ENCODE data around the gene GCSAM. TPM values are rescaled to one million over a fixed set of nuclear protein-coding genes. Genes with fewer than 3 reads are reported as not detected.

GCSAM gene
- total and polyA plus RNA-seq, 2 donors (not counting 1 experiment from before 2014, with no cell fraction given), result 14.9 to 24.6 TPM

DNA sequence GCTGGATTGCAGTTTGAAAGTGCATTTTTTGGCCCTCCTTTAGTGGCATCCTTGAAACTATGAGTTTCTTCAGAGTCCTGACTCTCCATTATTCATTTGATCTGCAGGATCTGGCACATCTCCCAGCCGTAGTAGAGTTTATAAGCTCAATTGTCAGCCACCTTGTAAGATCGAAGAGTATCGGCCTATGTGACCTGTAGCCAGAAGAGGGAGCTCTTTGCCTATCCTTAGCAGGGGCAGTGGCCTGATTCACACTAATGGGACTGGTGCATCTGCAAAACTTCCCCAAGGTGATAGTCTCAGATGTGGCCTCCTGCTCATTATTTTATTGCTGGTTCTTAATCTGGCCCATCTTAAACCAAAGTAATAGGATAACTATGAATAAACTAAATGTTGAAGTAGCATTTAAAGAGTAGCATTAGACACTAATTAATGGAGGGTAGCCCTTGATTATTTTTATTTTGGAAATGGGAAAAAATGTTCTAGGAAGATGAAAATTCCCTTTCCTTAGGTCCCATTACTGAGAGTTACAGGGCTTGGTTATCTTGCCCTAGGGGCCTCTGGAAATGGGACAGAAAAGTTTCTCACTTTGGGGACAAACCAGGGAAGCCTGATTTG, 21.2 kb downstream of the GCSAM start:
- H3K27me3 Mint-ChIP-seq, result no peaks in the 10 kb centered on the region
- Histone ChIP-seq H3K4me2 (replicated peaks; ENCODE audit: low read depth, low read length, poor library complexity, severe bottlenecking) (no peak overlapping the region), H2AFZ (ENCODE audit: insufficient read depth, low read depth, low read length, poor library complexity, severe bottlenecking) (peak overlapping the region; percentile 43), H4K20me1 (ENCODE audit: control insufficient read depth, insufficient read depth, low read length, poor library complexity, severe bottlenecking) (no peaks in the 10 kb centered on the region), H3K9me3 (ENCODE audit: control extremely low read depth in 1 of 3, control insufficient read depth in 2 of 3, insufficient read depth in 1 of 3, low read length in 2 of 3) (no peaks in the 10 kb centered on the region), H3K27ac (ENCODE audit: low read length in 2 of 2) (no peak overlapping the region), H3K79me2 (ENCODE audit: control insufficient read depth, insufficient read depth, low read length) (no peaks in the 10 kb centered on the region), H3K4me3 (ENCODE audit: control extremely low read depth in 1 of 5, extremely low read depth in 1 of 5, insufficient read depth in 1 of 5, low read depth in 2 of 5, low read length in 4 of 5) (no peak overlapping the region), H3K4me1 (ENCODE audit: control insufficient read depth in 2 of 2, insufficient read depth in 2 of 2, low read length in 2 of 2) (peaks cover 42 to 47% of the 10 kb centered on the region in 2 donors), H3K27me3 (replicated peaks in 1 of 4; ENCODE audit: control extremely low read depth in 1 of 4, control insufficient read depth in 3 of 4, insufficient read depth in 4 of 4, low read length in 3 of 4) (no peaks in the 10 kb centered on the region), H3K9ac (ENCODE audit: low read length) (no peak overlapping the region), H3K36me3 (replicated peaks in 1 of 2; ENCODE audit: control extremely low read depth in 1 of 2, control insufficient read depth in 1 of 2, extremely low read depth in 1 of 2, insufficient read depth in 2 of 2, low read length in 1 of 2) (no peaks in the 10 kb centered on the region)
- TF ChIP-seq, protein P1, sequence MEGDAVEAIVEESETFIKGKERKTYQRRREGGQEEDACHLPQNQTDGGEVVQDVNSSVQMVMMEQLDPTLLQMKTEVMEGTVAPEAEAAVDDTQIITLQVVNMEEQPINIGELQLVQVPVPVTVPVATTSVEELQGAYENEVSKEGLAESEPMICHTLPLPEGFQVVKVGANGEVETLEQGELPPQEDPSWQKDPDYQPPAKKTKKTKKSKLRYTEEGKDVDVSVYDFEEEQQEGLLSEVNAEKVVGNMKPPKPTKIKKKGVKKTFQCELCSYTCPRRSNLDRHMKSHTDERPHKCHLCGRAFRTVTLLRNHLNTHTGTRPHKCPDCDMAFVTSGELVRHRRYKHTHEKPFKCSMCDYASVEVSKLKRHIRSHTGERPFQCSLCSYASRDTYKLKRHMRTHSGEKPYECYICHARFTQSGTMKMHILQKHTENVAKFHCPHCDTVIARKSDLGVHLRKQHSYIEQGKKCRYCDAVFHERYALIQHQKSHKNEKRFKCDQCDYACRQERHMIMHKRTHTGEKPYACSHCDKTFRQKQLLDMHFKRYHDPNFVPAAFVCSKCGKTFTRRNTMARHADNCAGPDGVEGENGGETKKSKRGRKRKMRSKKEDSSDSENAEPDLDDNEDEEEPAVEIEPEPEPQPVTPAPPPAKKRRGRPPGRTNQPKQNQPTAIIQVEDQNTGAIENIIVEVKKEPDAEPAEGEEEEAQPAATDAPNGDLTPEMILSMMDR (IDR thresholded peaks at IDR 0.05), result peak; percentile 92
- TF ChIP-seq EZH2 (IDR thresholded peaks at IDR 0.05; ENCODE audit: borderline replicate concordance, insufficient read depth, low read depth, low read length, poor library complexity, severe bottlenecking), result no peak
- ChIA-PET POLR2A (interaction anchor here (0.6 to 0.7 kb wide), 2 partner anchors 220 to 387 kb away, joined by 3 read pairs; no protein-coding TSS in a partner anchor), CTCF (interaction anchor here (0.5 to 4.2 kb wide), 78 partner anchors 10 to 1466 kb away, joined by 3 to 84 read pairs (median 4); partner anchors contain the start of genes ATG3, BTLA, CD200 and CD200R1)
- DNase-seq, result peak; percentile 88
- H3K9me3 Mint-ChIP-seq (ENCODE audit: insufficient read depth), result no peaks in the 10 kb centered on the region
- H3K4me1 Mint-ChIP-seq, result peaks cover 41% of the 10 kb centered on the region
- intact Hi-C loops (cut with micrococcal nuclease), result loop anchor here (1.0 to 5.0 kb wide), 6 partner anchors 55 to 867 kb away; no protein-coding TSS in a partner anchor
- 10% methylated on average over 3 of the region's 3 CpGs for WGBS (ENCODE audit: insufficient coverage)
- ATAC-seq (ENCODE audit: low read depth), result peak; percentile 84
- H3K27ac Mint-ChIP-seq, result no peak overlapping the region
- no peak overlapping the region for H3K4me3 Mint-ChIP-seq

DNA sequence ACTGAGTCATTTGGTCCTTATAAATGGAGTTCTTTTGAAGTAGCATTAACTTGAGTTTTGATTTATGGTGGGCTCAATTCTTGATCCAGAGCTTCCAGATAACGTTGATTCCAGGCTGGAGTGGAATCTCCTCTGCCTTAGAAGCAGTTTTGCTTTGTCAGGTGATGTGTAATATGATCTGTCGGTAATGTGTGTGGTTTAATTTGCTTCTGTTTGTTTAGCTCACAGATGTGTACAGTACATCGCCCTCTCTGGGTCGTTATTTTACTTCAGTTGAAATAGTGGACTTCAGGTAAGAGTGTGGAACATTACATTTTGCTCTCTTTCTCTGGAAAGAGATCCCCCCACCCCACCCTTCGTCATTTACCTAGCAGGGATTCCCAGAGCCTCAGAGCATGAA, 23.7 kb downstream of the GCSAM start:
- Mint-ChIP-seq H3K27me3 (no peaks in the 10 kb centered on the region), H3K4me1 (peaks cover 18% of the 10 kb centered on the region), H3K9me3 (ENCODE audit: insufficient read depth) (no peaks in the 10 kb centered on the region), H3K27ac (no peak overlapping the region), H3K4me3 (no peak overlapping the region)
- Histone ChIP-seq H4K20me1 (ENCODE audit: control insufficient read depth, insufficient read depth, low read length, poor library complexity, severe bottlenecking) (no peaks in the 10 kb centered on the region), H3K27me3 (replicated peaks in 1 of 4; ENCODE audit: control extremely low read depth in 1 of 4, control insufficient read depth in 3 of 4, insufficient read depth in 4 of 4, low read length in 3 of 4) (peaks cover 0 to 4% (median 0%) of the 10 kb centered on the region in 4 experiments), H3K4me3 (ENCODE audit: control extremely low read depth in 1 of 5, extremely low read depth in 1 of 5, insufficient read depth in 1 of 5, low read depth in 2 of 5, low read length in 4 of 5) (no peak overlapping the region), H3K9ac (ENCODE audit: low read length) (no peak overlapping the region), H3K79me2 (ENCODE audit: control insufficient read depth, insufficient read depth, low read length) (no peaks in the 10 kb centered on the region), H3K4me1 (ENCODE audit: control insufficient read depth in 2 of 2, insufficient read depth in 2 of 2, low read length in 2 of 2) (peaks cover 17 to 22% of the 10 kb centered on the region in 2 donors), H3K36me3 (replicated peaks in 1 of 2; ENCODE audit: control extremely low read depth in 1 of 2, control insufficient read depth in 1 of 2, extremely low read depth in 1 of 2, insufficient read depth in 2 of 2, low read length in 1 of 2) (no peaks in the 10 kb centered on the region), H3K27ac (ENCODE audit: low read length in 2 of 2) (no peak overlapping the region), H3K9me3 (ENCODE audit: control extremely low read depth in 1 of 3, control insufficient read depth in 2 of 3, insufficient read depth in 1 of 3, low read length in 2 of 3) (no peaks in the 10 kb centered on the region), H2AFZ (ENCODE audit: insufficient read depth, low read depth, low read length, poor library complexity, severe bottlenecking) (no peak overlapping the region), H3K4me2 (replicated peaks; ENCODE audit: low read depth, low read length, poor library complexity, severe bottlenecking) (no peak overlapping the region)
- intact Hi-C loops (cut with micrococcal nuclease), result no loop called here
- WGBS (ENCODE audit: insufficient coverage), result 71% methylated on average over 1 of the region's 5 CpGs
- ChIA-PET POLR2A (no interaction called here), CTCF (interaction anchor here (1.0 to 4.2 kb wide), 7 partner anchors 9 to 410 kb away, joined by 3 to 84 read pairs (median 50); partner anchors contain the start of genes CD200 and SLC9C1)
- no peak for TF ChIP-seq EZH2 (IDR thresholded peaks at IDR 0.05; ENCODE audit: borderline replicate concordance, insufficient read depth, low read depth, low read length, poor library complexity, severe bottlenecking)
- TF ChIP-seq, protein P1 (IDR thresholded peaks at IDR 0.05), result no peak
- no peak for ATAC-seq (ENCODE audit: low read depth)
- DNase-seq, result no peak

Data from B cell (primary cell).